HepG2 (cell line): Measurements from ENCODE around the gene ZFHX3. TPM values are rescaled to one million over a fixed set of nuclear protein-coding genes. Genes with fewer than 3 reads are reported as not detected.

Experiments
- ATAC-seq: fragments of 200-7000 bp; cut with Tn5 transposase; 3 replicates; pipeline ENCODE4 v1.9.1; 2020; ENCODE audit warnings: mild to moderate bottlenecking, moderate library complexity
- BruUV-seq: library from RNA; stranded (reverse); fragments of 400-500 nt; replicated peaks from 2 replicates; lab custom pipeline; 2021; lab: Mats Ljungman, UMichigan
- CTCF ChIA-PET: fragments of 300-600 bp; formaldehyde crosslinking; extraction: SDS; loops from one replicate; lab custom pipeline; 2021; ENCODE audit warnings: low total read pairs, inconsistent platforms, low intra/inter-chr PET ratio; lab: Yijun Ruan, JAX
- POLR2A ChIA-PET: fragments of 350-600 bp; sonication (Branson Sonifier 250); formaldehyde crosslinking; loops from one replicate; lab custom pipeline; 2020; ENCODE audit warnings: antibody characterized with exemption, inconsistent platforms; lab: Yijun Ruan, JAX
- DNase-seq: peaks from one replicate; pipeline ENCODE4 v3.0.0-alpha.2; 2015; ENCODE audit warnings: low spot score
- FAIRE-seq: peaks from 3 replicates; lab custom pipeline; 2011; peaks lifted over from hg19 to GRCh38; lab: Jason Lieb, UNC
- H2AFZ ChIP-seq: one replicate; pipeline ENCODE4 v1.6.1; 2011; ENCODE audit warnings: low read length, inconsistent platforms
- H3K27ac ChIP-seq: fragments of 300-600 bp; 3 replicates; pipeline ENCODE4 v1.8.0; 2011; ENCODE audit warnings: mixed run types, mild to moderate bottlenecking, mixed read lengths, low read length, inconsistent platforms; ENCODE audit not compliant: insufficient read depth; ENCODE audit errors: extremely low read length
- H3K27me3 ChIP-seq, 2 experiments: fragments of 200-600 bp in 1 of 2; 2 replicates in 1 of 2; 3 replicates in 1 of 2; pipeline versions ENCODE4 v1.6.0 to v1.8.0; 2011; ENCODE audit warnings: low read length in 2 of 2, mild to moderate bottlenecking in 2 of 2, moderate library complexity in 2 of 2, inconsistent platforms in 1 of 2; ENCODE audit not compliant: insufficient read depth in 2 of 2, control insufficient read depth in 1 of 2
- H3K36me3 ChIP-seq, 2 experiments: fragments of 200-600 bp in 1 of 2; replicated peaks in 1 of 2; 2 replicates in 1 of 2; 3 replicates in 1 of 2; pipeline versions ENCODE4 v1.5.1 to v1.8.0; 2011; ENCODE audit warnings: low read length in 2 of 2, inconsistent platforms in 1 of 2; ENCODE audit not compliant: insufficient read depth in 2 of 2, control insufficient read depth in 1 of 2
- H3K4me1 ChIP-seq: 2 replicates; pipeline ENCODE4 v1.5.1; 2012; ENCODE audit warnings: low read length, inconsistent platforms; ENCODE audit not compliant: insufficient read depth
- H3K4me2 ChIP-seq: 2 replicates; pipeline ENCODE4 v1.6.0; 2011; ENCODE audit warnings: low read depth, low read length, inconsistent platforms
- H3K4me3 ChIP-seq, 3 experiments: fragments of 200-600 bp in 1 of 3; sonication (generic), shearing (Covaris generic) in 1 of 3; replicated peaks in 1 of 3; 2 replicates each; pipeline ENCODE4 v1.5.1; 2011 to 2016; ENCODE audit warnings: low read length in 3 of 3, inconsistent platforms in 2 of 3, low read depth in 2 of 3, mild to moderate bottlenecking in 2 of 3, control low read depth in 1 of 3, mixed read lengths in 1 of 3; ENCODE audit not compliant: insufficient read depth in 1 of 3
- H3K79me2 ChIP-seq: one replicate; pipeline ENCODE4 v1.6.1; 2011; ENCODE audit warnings: low read length, inconsistent platforms; ENCODE audit not compliant: insufficient read depth
- H3K9ac ChIP-seq: 2 replicates; pipeline ENCODE4 v1.6.0; 2011; ENCODE audit warnings: mild to moderate bottlenecking, low read depth, low read length, inconsistent platforms; ENCODE audit not compliant: insufficient read depth
- H3K9me3 ChIP-seq: 2 replicates; pipeline ENCODE4 v1.5.1; 2012; ENCODE audit warnings: mild to moderate bottlenecking, low read length
- H4K20me1 ChIP-seq: 2 replicates; pipeline ENCODE4 v1.6.0; 2011; ENCODE audit warnings: inconsistent platforms, mild to moderate bottlenecking, low read length, moderate library complexity; ENCODE audit not compliant: insufficient read depth
- AGO2 ChIP-seq: fragments of 200-400 bp; formaldehyde crosslinking; optimal IDR thresholded peaks from 2 replicates; pipeline ENCODE3; 2017; ENCODE audit warnings: mild to moderate bottlenecking, low read depth, low read length, moderate library complexity
- BORCS8-MEF2B ChIP-seq: sonication (generic); formaldehyde crosslinking; IDR thresholded peaks from 2 replicates; pipeline ENCODE4 v1.8.0; 2022; ENCODE audit warnings: mild to moderate bottlenecking, missing genetic modification reagents
- DNMT1 ChIP-seq: sonication (generic); formaldehyde crosslinking; IDR thresholded peaks from 2 replicates; pipeline ENCODE4 v1.5.1; 2020; ENCODE audit warnings: mild to moderate bottlenecking, missing genetic modification reagents
- NRL ChIP-seq: sonication (generic); formaldehyde crosslinking; IDR thresholded peaks from 2 replicates; pipeline ENCODE4 v1.5.0; 2020; ENCODE audit warnings: missing genetic modification reagents, mild to moderate bottlenecking, moderate library complexity, borderline replicate concordance
- SOX5 ChIP-seq: IDR thresholded peaks from 2 replicates; pipeline ENCODE4 v1.6.1; 2016; ENCODE audit warnings: borderline replicate concordance
- SSRP1 ChIP-seq: IDR thresholded peaks from 2 replicates; pipeline ENCODE4 v1.6.1; 2016; ENCODE audit warnings: control low read depth
- WGBS: methylation state at CpG from one replicate; pipeline ENCODE4 v1.1.6; 2017; ENCODE audit warnings: low lambda C conversion rate; 5-methylcytosine and 5-hydroxymethylcytosine counted together
- in situ Hi-C: cut with HindIII; loops from 2 replicates; pipeline ENCODE4 v1.10.0; 2017; ENCODE audit warnings: low pct_unique_long_range_greater_than_20kb; ENCODE audit not compliant: extremely low pct_ligation_motif_present
- intact Hi-C: fragments of 100-400 bp; cut with micrococcal nuclease; formaldehyde crosslinking; loops from one replicate; pipeline ENCODE4 v1.10.0; 2022; ENCODE audit not compliant: unreplicated experiment
- polyA plus RNA-seq, 8 experiments: library from polyadenylated mRNA; depleted of rRNA in 3 of 8; stranded (reverse) in 7 of 8; unstranded in 1 of 8; fragments of >200 nt; fragmentation: Illumina TruSeq in 4 of 8; extraction: Trizol in 4 of 8; gene quantifications; 2 replicates each; pipeline versions ENCODE4 v1.2.1 to v1.2.3, GENCODE V29; 2011 to 2016; ENCODE audit warnings: low read depth in 4 of 8, missing spikeins in 1 of 8, mixed read lengths in 1 of 8; ENCODE audit not compliant: insufficient read depth in 1 of 8
- total RNA-seq, 5 experiments: library from RNA; depleted of rRNA; stranded (reverse); fragments of >200 nt; fragmentation: Illumina TruSeq; extraction: Trizol; gene quantifications; 2 replicates each; pipeline ENCODE4 v1.2.3, GENCODE V29; 2016; ENCODE audit warnings: low read depth in 1 of 5
- TF ChIP-seq, protein P1 (sequence below): sonication (generic); formaldehyde crosslinking; IDR thresholded peaks from 2 replicates; pipeline ENCODE4 v1.5.0; 2020; ENCODE audit warnings: mild to moderate bottlenecking, missing genetic modification reagents
- TF ChIP-seq, protein P2 (sequence below): conservative IDR thresholded peaks from 2 replicates; pipeline ENCODE4 v1.6.1; 2018; ENCODE audit warnings: missing genetic modification reagents
- TF ChIP-seq, protein P3 (sequence below): sonication (generic); formaldehyde crosslinking; IDR thresholded peaks from 2 replicates; pipeline ENCODE4 v1.9.0; 2022; ENCODE audit warnings: missing genetic modification reagents, mild to moderate bottlenecking, borderline replicate concordance
- TF ChIP-seq, protein P4 (sequence below): sonication (generic); formaldehyde crosslinking; IDR thresholded peaks from 2 replicates; pipeline ENCODE4 v1.8.0; 2022; ENCODE audit warnings: missing genetic modification reagents, mild to moderate bottlenecking, borderline replicate concordance

ZFHX3 gene
- total and polyA plus RNA-seq, 2 of the 13 experiments (the other 11 are each of a cell fraction or from before 2014, with no cell fraction given), result 5.0 to 6.0 TPM

DNA sequence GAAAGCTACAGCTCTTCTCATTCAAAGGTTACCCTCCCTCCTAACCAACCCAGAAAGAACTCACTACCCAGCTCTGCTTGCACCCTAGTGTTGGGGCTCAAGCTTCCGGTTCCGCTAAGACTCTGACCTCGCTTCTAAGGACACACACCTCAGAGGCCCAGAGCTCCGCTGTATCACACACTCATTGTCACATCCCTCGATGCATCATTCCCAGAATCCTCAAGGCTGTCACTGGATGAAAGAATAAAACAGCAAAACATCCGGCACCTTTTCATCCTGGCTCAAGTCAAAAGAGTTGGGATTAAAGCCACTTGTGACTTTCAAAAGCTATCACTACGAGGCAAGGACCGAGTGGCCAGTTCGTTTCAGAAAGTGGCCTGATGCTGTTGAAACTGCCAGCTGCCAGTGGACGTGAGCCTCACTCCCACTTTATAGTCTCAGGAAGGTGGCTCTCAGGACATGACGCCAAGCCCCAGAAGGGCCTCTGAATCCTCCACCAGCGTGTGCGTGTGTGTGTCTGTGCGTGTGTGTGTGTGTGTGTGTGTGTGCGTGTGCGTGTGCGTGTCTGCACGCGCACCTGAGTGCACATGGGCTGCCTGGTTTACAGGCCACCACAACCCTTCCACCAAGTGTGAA is 29.0 kb downstream of the ZFHX3 start:
- intact Hi-C loops (no loop called here), in situ Hi-C loops (no loop called here)
- WGBS, result 87% methylated on average over 19 of the region's 19 CpGs
- FAIRE-seq (peak; percentile 42), ATAC-seq (no peak)
- Histone ChIP-seq H3K4me1 (peaks cover 89% of the 10 kb centered on the region), H3K9ac (no peak overlapping the region), H3K4me3 (no peak overlapping the region), H3K4me2 (no peak overlapping the region), H3K79me2 (peaks cover 95% of the 10 kb centered on the region), H2AFZ (no peak overlapping the region), H3K9me3 (no peaks in the 10 kb centered on the region)
- ChIA-PET POLR2A (no interaction called here), CTCF (no interaction called here)
- BruUV-seq, result no TSS peak
- TF ChIP-seq SOX5 (no peak), SSRP1 (CRISPR knock-in tag) (0 out of 2 replicates have a peak, but pooled peaks have one; percentile 57), DNMT1 (no peak), BORCS8-MEF2B (CRISPR knock-in tag) (0 out of 2 replicates have a peak, but pooled peaks have one; percentile 16), AGO2 (peak; percentile 43), NRL (CRISPR knock-in tag) (peak; percentile 30; the same call in 1 of the 2 replicates)
- TF ChIP-seq, protein P1, sequence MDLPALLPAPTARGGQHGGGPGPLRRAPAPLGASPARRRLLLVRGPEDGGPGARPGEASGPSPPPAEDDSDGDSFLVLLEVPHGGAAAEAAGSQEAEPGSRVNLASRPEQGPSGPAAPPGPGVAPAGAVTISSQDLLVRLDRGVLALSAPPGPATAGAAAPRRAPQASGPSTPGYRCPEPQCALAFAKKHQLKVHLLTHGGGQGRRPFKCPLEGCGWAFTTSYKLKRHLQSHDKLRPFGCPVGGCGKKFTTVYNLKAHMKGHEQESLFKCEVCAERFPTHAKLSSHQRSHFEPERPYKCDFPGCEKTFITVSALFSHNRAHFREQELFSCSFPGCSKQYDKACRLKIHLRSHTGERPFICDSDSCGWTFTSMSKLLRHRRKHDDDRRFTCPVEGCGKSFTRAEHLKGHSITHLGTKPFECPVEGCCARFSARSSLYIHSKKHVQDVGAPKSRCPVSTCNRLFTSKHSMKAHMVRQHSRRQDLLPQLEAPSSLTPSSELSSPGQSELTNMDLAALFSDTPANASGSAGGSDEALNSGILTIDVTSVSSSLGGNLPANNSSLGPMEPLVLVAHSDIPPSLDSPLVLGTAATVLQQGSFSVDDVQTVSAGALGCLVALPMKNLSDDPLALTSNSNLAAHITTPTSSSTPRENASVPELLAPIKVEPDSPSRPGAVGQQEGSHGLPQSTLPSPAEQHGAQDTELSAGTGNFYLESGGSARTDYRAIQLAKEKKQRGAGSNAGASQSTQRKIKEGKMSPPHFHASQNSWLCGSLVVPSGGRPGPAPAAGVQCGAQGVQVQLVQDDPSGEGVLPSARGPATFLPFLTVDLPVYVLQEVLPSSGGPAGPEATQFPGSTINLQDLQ (CRISPR knock-in tag), result no peak
- TF ChIP-seq, protein P2, sequence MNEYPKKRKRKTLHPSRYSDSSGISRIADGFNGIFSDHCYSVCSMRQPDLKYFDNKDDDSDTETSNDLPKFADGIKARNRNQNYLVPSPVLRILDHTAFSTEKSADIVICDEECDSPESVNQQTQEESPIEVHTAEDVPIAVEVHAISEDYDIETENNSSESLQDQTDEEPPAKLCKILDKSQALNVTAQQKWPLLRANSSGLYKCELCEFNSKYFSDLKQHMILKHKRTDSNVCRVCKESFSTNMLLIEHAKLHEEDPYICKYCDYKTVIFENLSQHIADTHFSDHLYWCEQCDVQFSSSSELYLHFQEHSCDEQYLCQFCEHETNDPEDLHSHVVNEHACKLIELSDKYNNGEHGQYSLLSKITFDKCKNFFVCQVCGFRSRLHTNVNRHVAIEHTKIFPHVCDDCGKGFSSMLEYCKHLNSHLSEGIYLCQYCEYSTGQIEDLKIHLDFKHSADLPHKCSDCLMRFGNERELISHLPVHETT (CRISPR knock-in tag), result no peak
- TF ChIP-seq, protein P3, sequence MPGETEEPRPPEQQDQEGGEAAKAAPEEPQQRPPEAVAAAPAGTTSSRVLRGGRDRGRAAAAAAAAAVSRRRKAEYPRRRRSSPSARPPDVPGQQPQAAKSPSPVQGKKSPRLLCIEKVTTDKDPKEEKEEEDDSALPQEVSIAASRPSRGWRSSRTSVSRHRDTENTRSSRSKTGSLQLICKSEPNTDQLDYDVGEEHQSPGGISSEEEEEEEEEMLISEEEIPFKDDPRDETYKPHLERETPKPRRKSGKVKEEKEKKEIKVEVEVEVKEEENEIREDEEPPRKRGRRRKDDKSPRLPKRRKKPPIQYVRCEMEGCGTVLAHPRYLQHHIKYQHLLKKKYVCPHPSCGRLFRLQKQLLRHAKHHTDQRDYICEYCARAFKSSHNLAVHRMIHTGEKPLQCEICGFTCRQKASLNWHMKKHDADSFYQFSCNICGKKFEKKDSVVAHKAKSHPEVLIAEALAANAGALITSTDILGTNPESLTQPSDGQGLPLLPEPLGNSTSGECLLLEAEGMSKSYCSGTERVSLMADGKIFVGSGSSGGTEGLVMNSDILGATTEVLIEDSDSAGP (CRISPR knock-in tag), result 0 out of 2 replicates have a peak, but pooled peaks have one; percentile 45
- TF ChIP-seq, protein P4, sequence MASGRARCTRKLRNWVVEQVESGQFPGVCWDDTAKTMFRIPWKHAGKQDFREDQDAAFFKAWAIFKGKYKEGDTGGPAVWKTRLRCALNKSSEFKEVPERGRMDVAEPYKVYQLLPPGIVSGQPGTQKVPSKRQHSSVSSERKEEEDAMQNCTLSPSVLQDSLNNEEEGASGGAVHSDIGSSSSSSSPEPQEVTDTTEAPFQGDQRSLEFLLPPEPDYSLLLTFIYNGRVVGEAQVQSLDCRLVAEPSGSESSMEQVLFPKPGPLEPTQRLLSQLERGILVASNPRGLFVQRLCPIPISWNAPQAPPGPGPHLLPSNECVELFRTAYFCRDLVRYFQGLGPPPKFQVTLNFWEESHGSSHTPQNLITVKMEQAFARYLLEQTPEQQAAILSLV (CRISPR knock-in tag), result 0 out of 2 replicates have a peak, but pooled peaks have one; percentile 33
- TF ChIP-seq, all 625 proteins: peak for 6
- DNase-seq, result no peak
- peaks cover 32% of the 10 kb centered on the region for H4K20me1 ChIP-seq
- H3K27me3 ChIP-seq, result no peaks in the 10 kb centered on the region
- no peak overlapping the region for H3K27ac ChIP-seq
- no peaks in the 10 kb centered on the region; a peak in 1 of 5 replicates for H3K36me3 ChIP-seq
